ENCODE results near the gene GRK2.
"Not testable (repeated sequence)": the region's sequence is repeated elsewhere in the genome, so short reads cannot be mapped to it uniquely, and the experiment has no call there.

GRK2 gene

DNA sequence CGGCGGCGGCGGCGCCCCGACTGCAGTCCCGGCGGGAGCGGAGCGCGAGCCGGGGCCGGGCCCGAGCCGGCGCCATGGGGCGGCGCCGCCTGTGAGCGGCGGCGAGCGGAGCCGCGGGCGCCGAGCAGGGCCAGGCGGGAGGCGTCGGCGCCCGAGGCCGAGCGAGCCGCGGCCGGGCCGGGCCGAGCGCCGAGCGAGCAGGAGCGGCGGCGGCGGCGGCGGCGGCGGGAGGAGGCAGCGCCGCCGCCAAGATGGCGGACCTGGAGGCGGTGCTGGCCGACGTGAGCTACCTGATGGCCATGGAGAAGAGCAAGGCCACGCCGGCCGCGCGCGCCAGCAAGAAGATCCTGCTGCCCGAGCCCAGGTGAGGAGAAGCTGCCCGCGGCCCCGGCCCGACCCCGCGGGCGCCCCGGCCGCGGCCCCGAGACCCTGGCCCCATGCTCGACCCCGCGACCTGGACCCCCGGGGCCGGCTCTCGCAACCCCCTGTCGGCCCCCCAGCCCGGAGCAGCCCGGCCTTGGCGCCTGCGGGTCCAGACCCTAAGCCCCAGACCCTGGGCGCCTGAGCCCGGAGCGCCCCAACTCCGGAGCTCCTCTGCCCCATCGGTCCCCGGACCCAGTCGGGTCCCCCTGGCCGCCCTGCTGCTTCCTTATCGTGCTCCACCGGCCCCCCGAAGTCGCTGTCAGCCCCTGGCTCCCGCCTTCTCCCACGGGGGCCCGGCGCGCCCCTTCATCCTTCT is at the start of gene GRK2:
TSS of gene GRK2 (plus strand) at position 25 of the 739 bp plus-strand sequence. CDS start at position 252, 227 bp downstream.
- DNase-seq (ENCODE audit: low read depth), result peak; percentile 61

DNA sequence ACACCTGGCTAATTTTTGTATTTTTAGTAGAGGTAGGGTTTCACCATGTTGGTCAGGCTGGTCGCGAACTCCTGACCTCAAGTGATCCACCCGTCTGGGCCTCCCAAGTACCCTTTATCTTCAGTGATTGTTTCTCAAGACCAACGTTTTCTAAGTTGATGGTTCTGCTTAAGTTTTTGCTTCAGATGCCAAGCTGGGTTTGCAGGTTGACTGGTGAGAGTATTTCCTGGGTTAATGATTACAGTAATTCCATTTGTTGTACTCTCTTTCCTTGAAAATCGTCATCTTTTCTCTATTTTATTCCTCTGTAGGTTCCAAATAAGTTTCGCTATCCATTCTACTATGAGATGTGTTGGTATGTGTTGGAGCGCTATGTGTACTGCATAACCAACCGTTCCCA is 38.5 kb upstream of the GRK2 start:
- no peak for DNase-seq (ENCODE audit: low read depth)

DNA sequence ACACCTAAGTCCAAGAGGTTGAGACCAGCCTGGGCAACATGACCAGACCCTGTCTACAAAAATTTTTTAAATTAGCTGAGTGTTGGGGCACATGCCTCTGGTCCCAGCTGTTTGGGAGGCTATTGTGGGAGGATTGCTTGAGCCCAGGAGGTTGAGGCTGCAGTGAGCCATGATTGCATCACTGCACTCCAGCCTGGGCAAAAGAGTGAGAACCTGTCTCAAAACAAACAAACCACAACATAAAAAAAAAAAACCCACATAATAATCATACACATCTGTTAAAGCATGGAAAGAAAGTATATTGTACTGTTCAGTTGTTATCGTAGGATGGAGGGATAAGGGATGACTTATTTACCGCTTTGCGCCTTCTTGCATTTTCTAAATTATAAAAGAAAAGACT is 35.9 kb upstream of the GRK2 start:
- peak; percentile 11 for DNase-seq (ENCODE audit: low read depth)

DNA sequence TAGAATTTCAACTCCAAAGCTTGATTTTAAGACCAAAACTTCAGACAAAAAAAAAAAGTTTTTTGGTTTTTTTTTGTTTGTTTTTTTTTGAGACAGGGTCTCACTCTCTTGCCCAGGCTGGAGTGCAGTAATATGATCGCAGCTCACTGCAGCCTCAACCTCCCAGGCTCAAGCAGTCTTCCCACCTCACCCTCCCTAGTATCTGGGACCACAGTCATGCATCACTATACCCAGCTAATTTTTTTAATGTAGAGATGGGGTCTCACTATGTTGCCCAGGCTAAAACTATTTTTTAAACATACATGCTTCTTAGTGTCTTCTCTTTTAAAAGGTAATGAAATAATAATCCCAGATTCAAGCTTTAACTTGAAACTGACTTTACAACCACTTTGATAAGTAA is 35.4 kb upstream of the GRK2 start:
- DNase-seq (ENCODE audit: low read depth), result no peak

DNA sequence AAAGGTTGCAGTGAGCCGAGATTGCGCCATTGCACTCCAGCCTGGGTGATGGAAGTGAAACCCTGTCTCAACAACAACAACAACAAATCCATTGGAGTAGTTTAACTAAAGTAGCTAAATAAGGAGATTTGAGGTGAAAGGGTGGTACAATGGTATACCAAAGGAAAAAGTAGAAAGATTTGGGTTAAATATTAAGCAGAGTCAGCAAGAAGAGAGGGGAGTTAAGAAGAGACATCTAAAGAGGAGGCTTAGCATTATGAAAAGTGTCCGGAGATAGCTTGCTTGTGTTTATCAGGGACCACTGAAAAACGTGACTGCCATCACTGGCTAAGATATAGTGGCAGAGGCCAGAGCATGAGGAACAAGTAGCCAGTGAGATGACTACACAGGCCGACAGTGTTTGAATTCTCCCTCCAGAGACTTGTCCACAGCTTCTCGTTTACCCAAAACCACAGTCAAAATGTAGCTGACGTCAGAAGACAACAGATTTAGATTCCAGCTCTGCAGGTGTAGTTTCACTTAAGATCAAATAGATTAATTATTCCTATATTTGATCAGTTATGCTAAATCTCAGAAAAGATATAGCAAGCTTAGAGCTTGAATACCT is 32.6 kb upstream of the GRK2 start:
- no peak for DNase-seq (ENCODE audit: low read depth)

DNA sequence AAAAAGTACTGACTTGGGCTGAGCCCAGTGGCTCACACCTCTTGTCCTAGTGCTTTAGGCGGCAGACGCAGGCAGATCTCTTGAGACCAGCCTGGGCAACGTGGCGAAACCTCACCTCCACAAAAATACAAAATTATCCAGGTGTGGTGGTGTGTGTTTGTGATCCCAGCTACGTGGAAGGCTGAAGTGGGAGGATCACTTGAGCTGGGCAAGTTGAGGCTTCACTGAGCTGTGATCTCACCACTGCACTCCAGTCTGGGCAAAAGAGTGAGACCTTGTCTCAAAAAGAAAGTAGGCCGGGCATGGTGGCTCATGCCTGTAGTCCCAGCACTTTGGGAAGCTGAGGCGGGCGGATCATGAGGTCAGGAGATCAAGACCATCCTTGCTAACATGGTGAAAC is 31.7 kb upstream of the GRK2 start:
- DNase-seq (ENCODE audit: low read depth), result not testable (repeated sequence)

DNA sequence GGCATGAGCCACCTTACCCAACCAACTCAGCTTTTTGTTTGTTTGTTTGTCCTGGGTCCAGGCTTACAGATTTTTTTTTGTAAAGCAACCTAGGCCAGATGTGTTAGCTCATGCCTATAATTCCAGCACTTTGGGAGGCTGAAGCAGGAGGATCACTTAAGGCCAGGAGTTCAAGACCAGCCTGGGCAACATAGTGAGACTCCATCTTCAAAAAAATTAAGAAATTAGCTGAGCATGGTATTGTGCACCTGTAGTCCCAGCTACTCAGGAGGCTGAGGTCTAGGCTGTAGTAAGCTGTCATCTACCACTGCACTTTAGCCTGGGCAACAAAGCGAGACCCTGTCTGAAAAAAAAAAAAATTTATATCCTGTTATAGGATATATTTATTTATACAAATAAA is 28.7 kb upstream of the GRK2 start:
- DNase-seq (ENCODE audit: low read depth), result no peak

DNA sequence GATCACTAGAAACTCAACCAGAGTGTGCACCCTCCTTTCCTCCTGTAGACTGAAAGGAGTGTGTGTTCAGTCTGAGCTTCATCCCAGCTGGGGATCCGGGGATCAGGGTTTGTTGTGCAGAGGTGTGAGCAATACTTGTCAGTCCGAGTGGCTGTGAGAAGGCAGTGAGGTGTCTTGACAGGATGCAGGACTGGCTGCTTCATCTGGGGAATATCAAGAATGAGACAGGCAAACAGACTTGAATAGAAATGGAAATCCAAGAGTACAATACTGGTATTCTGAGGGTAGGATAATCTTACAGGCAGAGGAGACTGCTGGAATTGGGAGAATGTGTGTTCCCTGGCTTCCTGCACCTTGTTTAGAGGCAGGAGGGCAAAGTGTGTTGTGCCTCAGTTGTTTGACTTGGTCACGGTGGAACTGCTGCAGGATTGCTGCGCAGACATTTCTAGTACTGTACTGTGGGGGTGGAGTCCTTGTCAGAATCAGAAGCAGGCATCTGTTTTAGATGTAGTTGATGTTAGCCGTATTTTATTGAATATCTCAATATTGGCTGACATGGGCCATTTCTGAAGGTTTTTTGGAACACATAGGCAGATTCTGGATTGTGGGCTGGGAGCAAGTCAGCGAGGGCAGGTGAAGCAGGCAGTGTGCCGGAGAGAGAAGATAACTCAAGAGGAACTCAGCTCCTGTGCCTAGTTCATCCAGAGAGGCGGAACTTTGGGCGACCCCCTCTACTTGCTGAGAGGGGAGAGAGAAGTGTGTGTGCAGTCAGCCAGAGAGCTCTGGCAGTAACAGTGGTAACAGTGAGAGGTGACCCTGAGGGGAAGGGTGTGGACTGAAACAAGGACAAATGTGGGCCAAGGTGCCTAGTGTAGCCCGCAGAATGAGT is 27.1 kb upstream of the GRK2 start:
- peak; percentile 16 for DNase-seq (ENCODE audit: low read depth)

DNA sequence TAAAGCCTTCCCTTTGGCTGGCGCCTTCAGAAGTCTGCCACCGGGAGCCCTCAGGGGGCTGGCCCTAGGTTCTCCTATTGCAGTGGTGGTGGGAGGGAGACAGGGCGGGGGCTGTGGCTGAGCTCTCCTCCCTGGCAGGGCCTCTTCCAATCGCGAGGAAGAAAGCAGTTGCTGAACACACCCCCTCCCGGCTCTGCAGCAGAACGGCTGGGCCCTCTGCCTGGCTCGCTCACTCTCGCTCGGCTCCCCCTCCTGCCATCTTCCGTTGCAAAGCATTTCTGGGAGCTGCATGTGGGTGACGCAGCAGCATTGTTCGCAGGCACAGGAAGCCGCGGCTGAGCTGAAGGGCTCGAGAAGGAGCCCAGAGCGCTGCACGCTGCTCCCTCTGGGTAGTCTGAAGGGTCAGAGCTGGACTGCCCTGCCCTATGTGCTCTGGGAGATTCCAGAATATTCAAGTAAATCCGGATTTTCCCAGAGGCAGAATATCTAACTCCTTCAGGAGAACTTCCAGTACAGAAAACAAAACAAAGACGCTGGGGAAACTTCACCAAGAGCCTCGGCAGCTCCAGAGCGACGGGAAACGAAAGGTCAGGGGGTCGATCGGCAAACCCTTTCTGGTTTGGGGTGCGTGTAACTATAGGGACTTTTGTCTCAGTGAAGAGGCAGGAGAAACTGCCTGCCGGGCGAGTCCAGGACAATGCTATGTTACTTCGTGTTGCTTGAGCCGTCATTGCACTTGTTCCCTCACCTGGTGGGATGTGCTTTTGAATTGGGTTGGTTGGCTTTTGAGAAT is 26.3 kb upstream of the GRK2 start:
- DNase-seq (ENCODE audit: low read depth), result peak; percentile 99

DNA sequence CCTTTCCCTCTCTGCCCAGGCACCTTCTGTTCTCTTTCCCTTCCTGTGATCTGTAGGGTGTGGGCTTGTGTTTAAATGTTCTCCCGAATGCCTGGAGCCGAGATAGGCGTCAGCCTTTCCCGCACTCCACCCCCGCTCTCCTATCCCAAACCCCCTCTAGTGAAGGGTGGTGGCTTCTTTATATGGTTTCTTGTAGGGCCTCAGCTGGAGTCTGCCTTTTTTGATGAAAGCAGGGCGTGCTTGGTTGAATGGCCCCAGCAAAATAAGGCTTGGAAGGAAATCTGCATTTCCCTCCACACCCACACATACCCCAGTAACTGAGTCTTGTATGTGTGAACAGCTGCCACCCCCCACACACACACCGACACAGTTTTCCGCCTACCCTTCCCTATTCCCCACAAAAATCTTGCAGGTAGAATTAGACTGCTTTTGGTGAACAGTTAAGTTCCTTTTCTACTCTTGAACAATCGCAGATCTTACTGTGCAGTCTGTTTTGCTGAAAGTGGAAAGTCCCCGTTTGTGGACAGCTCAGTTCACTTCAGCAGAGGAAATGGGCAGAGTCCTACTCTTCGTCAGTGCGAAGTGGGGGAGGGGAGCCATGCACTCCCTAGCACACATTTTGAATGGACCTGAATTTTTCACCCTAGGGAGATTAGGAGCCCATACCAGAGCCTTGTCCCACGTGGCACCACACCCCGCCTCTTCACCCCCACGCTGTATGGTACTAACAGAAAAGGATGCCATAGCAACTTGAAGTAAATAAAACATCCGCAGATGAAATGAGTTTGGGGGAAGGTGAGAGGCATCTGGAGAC is 25.5 kb upstream of the GRK2 start:
- peak; percentile 83 for DNase-seq (ENCODE audit: low read depth)

DNA sequence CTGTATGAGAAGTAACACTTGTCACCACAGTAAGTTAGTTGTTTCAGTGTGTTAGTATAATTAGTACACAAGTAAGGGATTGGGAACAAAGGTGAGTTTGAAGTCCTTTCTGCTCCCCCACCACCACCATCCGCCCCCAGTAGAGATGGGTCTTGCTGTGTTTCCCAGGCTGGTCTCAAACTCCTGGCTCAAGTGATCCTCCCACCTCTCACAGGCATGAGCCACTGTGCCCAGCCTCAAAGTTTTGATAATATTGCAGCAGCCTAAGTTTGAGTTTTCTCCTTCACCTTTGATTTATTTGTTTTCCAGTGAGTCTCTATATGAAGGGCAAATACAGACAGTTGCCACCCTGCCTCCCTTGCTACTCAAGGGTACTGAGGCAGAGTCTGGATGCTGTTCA is 23.7 kb upstream of the GRK2 start:
- DNase-seq (ENCODE audit: low read depth), result no peak

DNA sequence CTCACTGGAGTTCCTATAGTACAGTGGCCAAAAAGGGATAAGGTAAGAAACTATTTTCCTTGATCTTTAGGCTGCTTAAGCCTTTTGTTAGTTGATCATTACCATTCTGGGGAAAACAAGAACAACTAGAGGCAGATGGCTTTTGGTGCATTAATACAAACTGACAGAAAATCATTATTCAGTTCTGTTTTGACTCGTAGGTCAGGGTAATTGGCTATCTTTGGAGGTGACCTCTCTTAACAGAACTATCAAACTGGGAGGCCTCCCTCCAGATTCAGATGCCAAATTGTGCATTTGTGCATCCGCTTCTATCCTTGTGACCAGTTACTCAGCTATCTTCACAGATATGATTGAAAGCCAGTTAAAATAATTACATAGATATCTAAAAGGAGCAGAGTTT is 23.2 kb upstream of the GRK2 start:
- DNase-seq (ENCODE audit: low read depth), result no peak

DNA sequence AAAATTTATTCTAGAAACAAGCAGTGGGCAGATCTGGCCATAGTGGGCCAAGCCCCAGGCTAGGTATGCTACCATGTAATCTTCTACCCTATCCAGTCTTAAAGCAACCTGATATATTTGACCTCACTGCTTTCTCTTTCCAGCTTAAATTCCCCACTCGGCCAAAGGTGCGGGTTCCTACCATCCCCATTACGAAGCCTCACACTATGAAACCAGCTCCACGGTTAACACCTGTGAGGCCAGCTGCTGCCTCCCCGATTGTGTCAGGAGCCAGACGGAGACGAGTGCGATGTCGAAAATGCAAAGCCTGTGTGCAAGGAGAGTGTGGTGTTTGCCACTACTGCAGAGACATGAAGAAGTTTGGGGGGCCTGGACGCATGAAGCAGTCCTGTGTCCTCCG is 21.2 kb upstream of the GRK2 start:
- DNase-seq (ENCODE audit: low read depth), result no peak

DNA sequence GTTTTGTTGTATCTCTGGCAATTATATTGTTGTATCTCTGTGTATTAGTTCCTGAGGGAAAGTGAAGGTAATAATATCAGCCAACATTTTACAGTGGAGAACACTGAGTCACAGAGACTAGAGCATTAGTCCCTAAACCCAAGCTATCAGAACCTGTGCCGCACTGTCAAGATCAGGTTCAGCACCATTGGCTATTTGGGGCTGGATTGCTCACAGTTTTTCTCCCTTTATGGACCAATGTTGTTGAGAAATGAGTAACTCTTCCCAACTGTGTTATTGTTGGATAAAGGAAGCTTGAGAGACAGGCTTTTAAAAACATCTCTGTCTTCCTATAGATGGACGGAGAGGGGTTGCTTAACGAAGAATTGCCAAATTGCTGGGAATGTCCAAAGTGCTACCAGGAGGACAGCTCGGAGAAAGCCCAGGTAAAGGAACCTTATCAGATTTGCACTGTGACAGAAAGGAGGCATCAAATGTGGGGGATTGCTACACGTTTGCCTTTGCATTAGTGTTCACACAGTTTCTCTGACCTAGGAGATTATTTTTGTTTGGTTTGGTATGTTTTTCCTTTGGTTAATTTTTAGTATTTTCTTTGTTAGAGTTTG is 18.2 kb upstream of the GRK2 start:
- DNase-seq (ENCODE audit: low read depth), result no peak

DNA sequence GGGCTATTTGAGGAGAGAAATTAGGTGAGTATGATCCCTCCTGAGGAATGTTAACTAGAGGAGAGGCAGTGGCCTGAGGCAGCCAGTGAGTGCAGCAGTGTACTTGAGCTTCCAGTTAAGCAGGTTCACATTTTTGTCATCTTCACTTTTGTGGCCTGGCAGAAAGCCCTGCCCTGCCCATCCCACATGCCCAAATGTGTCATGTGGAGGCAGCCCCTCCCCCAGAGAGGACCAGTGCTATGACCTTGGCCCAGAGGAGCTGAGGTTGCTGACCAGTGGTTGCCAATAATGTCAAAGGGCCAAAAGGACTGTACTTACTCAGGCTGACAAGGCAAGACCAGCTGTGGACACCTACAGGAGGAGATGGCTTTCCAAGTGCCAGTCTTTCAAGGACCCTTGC is 17.6 kb upstream of the GRK2 start:
- peak; percentile 68 for DNase-seq (ENCODE audit: low read depth)

DNA sequence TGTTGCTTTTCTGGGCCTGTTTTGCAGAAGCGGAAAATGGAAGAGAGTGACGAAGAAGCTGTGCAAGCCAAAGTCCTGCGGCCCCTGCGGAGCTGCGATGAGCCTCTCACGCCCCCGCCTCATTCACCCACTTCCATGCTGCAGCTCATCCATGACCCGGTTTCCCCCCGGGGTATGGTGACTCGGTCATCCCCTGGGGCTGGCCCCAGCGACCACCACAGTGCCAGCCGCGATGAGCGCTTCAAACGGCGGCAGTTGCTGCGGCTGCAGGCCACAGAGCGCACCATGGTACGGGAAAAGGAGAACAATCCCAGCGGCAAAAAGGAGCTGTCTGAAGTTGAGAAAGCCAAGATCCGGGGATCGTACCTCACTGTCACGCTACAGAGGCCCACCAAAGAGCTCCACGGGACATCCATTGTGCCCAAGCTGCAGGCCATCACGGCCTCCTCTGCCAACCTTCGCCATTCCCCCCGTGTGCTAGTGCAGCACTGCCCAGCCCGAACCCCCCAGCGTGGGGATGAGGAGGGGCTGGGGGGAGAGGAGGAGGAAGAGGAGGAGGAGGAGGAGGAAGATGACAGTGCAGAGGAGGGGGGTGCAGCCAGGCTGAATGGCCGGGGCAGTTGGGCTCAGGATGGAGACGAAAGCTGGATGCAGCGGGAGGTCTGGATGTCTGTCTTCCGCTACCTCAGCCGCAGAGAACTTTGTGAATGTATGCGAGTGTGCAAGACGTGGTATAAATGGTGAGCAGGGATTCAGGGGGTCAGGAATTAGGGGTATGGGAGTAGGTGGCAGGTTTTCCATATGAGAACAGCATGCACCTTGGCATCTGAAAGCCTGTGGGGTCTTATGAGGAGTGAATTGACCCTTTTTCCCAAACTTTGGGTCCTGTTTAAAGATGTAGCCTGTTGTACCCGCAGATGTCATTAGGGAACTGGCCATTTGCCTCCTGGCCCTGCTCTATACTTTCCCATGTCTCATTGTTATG is 15.9 kb upstream of the GRK2 start:
- no peak for DNase-seq (ENCODE audit: low read depth)

DNA sequence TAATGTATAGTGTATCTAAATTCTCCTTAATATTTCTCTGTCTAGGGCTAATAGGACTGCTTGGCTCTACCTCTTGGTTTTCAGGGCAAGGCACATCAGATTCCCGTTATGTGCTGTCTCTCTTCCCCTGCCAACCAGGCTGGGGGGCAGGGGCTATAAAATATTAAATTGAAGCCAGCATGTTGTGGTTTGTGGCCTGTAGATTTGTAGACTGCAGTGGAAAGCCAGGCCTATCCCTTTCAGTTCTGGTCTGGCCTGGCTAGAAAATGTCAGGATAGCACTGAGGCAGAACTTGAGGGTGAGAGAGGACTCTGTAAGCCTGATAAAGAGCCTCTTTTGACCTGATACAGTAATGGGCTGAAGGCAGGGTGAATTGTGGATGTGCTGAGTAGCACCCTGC is 14.4 kb upstream of the GRK2 start:
- no peak for DNase-seq (ENCODE audit: low read depth)

DNA sequence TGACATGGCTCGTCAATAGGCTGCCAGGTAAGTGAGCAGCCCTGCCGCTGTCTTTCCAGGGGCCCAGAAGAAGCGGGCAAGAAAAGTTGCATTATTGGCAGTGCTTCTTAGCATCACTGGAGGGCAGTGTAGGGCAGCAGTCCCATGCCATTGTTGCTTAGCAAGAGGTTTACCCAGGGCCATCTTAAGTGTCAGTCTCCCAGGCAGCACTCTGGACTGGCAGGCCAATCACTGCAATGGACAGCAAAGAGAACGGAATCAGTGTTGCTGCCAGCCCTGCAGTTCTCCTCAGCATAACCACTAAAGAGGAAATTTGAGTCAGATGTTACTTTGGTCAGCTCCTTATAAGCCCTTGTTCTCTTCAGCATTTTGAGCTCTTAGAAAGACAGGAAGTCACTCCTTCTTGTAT is 13.4 kb upstream of the GRK2 start:
- peak; percentile 69 for DNase-seq (ENCODE audit: low read depth)

DNA sequence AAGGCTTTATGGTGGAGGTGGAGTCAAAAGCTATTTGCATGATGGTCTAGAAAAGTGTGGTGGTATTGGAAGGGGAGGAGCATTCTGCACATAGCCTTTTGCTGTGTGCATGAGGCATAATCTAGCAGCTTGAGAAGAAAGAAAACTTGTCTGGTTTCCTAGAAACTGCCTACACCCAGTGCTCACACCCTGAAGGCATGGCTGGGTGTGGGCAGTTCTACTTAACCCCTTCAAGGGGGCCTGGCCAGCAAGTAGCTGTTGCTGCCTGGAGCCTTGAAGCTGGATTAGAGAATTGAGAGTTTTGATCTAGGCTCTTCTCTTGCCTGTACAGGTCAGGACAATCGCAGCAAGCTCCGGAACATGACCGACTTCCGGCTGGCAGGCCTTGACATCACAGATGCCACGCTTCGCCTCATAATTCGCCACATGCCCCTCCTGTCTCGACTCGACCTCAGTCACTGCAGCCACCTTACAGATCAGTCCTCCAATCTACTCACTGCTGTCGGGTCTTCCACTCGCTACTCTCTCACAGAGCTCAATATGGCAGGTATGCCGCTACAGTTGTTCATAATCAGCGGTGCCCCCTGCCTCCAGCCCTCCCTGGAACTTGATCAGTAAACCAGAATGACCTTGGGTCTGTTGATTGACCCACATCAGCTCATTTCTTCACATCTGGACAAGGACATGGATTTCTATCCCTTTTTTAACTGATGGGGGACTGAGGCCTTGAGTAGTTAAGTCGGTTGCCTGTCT is 12.2 kb upstream of the GRK2 start:
- DNase-seq (ENCODE audit: low read depth), result no peak
